Calu3 (cell line): ENCODE measurements around the gene IP6K1. TPM values are rescaled to one million over a fixed set of nuclear protein-coding genes. Genes with fewer than 3 reads are reported as not detected.
"Not testable (repeated sequence)": the region's sequence is repeated elsewhere in the genome, so short reads cannot be mapped to it uniquely, and the experiment has no call there.

Experiments used
- Bru-seq: library from RNA; stranded (reverse); fragments of 400-500 nt; gene quantifications from one replicate; lab custom pipeline; 2021; lab: Mats Ljungman, UMichigan
- BruChase-seq, 2 experiments: library from RNA; stranded (reverse); fragments of 400-500 nt; gene quantifications; one replicate each; lab custom pipeline; 2021; lab: Mats Ljungman, UMichigan
- BruUV-seq: library from RNA; stranded (reverse); fragments of 400-500 nt; replicated peaks from 2 replicates; lab custom pipeline; 2021; lab: Mats Ljungman, UMichigan
- CTCF ChIA-PET: fragments of 300-600 bp; sonication (Branson Sonifier 250); formaldehyde crosslinking; loops from one replicate; lab custom pipeline; 2022; ENCODE audit warnings: antibody characterized with exemption; lab: Charles Lee
- DNase-seq: peaks from one replicate; pipeline ENCODE4 v3.0.0; 2022
- H3K27ac Mint-ChIP-seq: one replicate; pipeline ENCODE4 v1.8.0; 2022; ENCODE audit warnings: mixed read lengths; ENCODE audit not compliant: unreplicated experiment
- H3K27me3 Mint-ChIP-seq: one replicate; pipeline ENCODE4 v1.8.0; 2022; ENCODE audit warnings: mixed read lengths; ENCODE audit not compliant: unreplicated experiment
- H3K36me3 Mint-ChIP-seq: one replicate; pipeline ENCODE4 v1.8.0; 2022; ENCODE audit warnings: mild to moderate bottlenecking, moderate library complexity, mixed read lengths; ENCODE audit not compliant: insufficient read depth, unreplicated experiment
- H3K4me1 Mint-ChIP-seq: one replicate; pipeline ENCODE4 v1.8.0; 2022; ENCODE audit warnings: mild to moderate bottlenecking, low read depth, mixed read lengths; ENCODE audit not compliant: unreplicated experiment
- H3K4me3 Mint-ChIP-seq: one replicate; pipeline ENCODE4 v1.8.0; 2022; ENCODE audit warnings: mild to moderate bottlenecking, low read depth, moderate library complexity, mixed read lengths; ENCODE audit not compliant: unreplicated experiment
- H3K9me3 Mint-ChIP-seq: one replicate; pipeline ENCODE4 v1.8.0; 2022; ENCODE audit warnings: low read depth, mixed read lengths; ENCODE audit not compliant: unreplicated experiment
- CTCF ChIP-seq: fragments of 200-600 bp; IDR thresholded peaks from one replicate; pipeline ENCODE4 v1.8.0; 2022; ENCODE audit warnings: antibody characterized with exemption; ENCODE audit not compliant: unreplicated experiment
- intact Hi-C: fragments of 100-400 bp; cut with micrococcal nuclease; formaldehyde crosslinking; loops from one replicate; pipeline ENCODE4 v1.10.0; 2022; ENCODE audit not compliant: unreplicated experiment
- long read RNA-seq: library from polyadenylated mRNA; stranded (forward); transcript quantifications from one replicate; pipeline ENCODE4 v2.0.0, GENCODE V29; 2022
- total RNA-seq: library from RNA; stranded (reverse); gene quantifications from 2 replicates; pipeline ENCODE4 v1.2.3, GENCODE V29; 2022

IP6K1 gene
- total RNA-seq (30.3 and 31.8 TPM in 2 replicates), Bru-seq, nascent RNA (percentile 72 among the genes with signal in this experiment), BruChase-seq, experiment 1, labeled RNA remaining after a 6-hour chase (percentile 78 among the genes with signal in this experiment), BruChase-seq, experiment 2, labeled RNA remaining after a 2-hour chase (percentile 78 among the genes with signal in this experiment)
- long read RNA-seq, full-length matches to known transcripts, result 5 of 15 reads
- long read RNA-seq, partial matches to known transcripts, result 2 of 15 reads
- long read RNA-seq, other reads (novel, unspliced or antisense), result 8 of 15 reads

GRCh38 chr3:49786357-49787181 is at the start of gene IP6K1:
IP6K1 (minus strand) TSS chr3:49786542; CDS start chr3:49748040, 38,502 bp downstream.
- peaks cover 39% of the 10 kb centered on the region for H3K36me3 Mint-ChIP-seq
- H3K9me3 Mint-ChIP-seq, result peaks cover 2% of the 10 kb centered on the region
- TF ChIP-seq CTCF, result no peak
- no peaks in the 10 kb centered on the region for H3K4me1 Mint-ChIP-seq
- DNase-seq, result peak; percentile 99
- peak within 1 kb of the TSS; percentile 88 for H3K27ac Mint-ChIP-seq
- H3K27me3 Mint-ChIP-seq, result peaks cover 13% of the 10 kb centered on the region
- BruUV-seq, result TSS peak; percentile 98
- CTCF ChIA-PET, result interaction anchor here (0.5 to 1.0 kb wide), 8 partner anchors 12 to 454 kb away, joined by 3 to 5 read pairs (median 3); partner anchors contain the start of gene MON1A
- H3K4me3 Mint-ChIP-seq, result peak within 1 kb of the TSS; percentile 79
- intact Hi-C loops, result no loop called here

DNA sequence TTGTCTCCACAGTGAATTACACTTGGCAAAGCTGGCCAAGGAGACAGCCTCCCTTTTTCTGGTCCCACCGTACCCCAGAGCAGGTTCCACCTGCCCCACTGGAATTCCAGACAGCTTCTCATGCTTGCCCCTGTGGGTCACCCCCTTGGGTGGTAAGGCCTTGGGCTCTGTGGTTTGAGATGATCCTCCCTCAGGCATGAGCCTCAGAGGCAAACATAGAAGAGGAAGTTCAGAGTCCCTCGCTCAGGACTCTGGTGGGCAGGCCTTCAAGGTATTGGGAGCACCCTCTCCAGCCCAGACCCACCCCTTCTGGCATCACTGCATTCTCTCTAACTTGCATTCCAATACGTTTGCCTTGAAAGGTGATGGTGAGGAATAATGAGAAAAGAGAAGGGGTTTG is 45.0 kb upstream of the IP6K1 start:
- no TSS peak for BruUV-seq
- no peaks in the 10 kb centered on the region for H3K4me1 Mint-ChIP-seq
- intact Hi-C loops, result no loop called here
- CTCF ChIA-PET, result interaction anchor here (1.2 kb wide), 1 partner anchor 18 kb away, joined by 3 read pairs; the partner anchor contains the start of gene UBA7
- H3K36me3 Mint-ChIP-seq, result no peaks in the 10 kb centered on the region
- H3K27me3 Mint-ChIP-seq, result no peaks in the 10 kb centered on the region
- no peak for DNase-seq
- no peak for TF ChIP-seq CTCF
- H3K27ac Mint-ChIP-seq, result no peak overlapping the region
- no peaks in the 10 kb centered on the region for H3K9me3 Mint-ChIP-seq
- no peak overlapping the region for H3K4me3 Mint-ChIP-seq

DNA sequence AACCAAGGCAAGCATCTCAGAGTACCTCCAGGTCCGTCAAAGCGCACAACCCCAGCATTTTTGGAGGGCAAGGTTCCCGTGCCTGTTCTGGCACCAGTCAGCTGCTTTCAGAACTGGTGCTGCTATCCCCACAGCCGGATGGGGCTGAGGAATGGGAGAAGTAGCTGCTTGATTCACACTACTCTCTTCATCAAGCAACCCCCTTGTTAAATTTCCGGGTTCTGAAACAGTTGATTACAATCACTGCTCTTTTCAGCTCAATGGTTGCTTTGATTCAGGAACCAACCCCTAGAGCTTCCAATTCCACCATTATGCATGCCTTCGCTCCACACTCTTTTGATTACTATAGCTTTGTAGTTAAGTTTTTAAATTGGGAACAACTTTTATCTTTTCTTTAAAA is 39.7 kb upstream of the IP6K1 start:
- no peak for DNase-seq
- Mint-ChIP-seq H3K9me3 (no peaks in the 10 kb centered on the region), H3K27ac (no peak overlapping the region), H3K27me3 (no peaks in the 10 kb centered on the region), H3K36me3 (no peaks in the 10 kb centered on the region), H3K4me1 (no peaks in the 10 kb centered on the region), H3K4me3 (no peak overlapping the region)
- CTCF ChIA-PET, result interaction anchor here (0.7 to 1.1 kb wide), 2 partner anchors 23 to 143 kb away, joined by 4 read pairs; partner anchors contain the start of gene INKA1
- TF ChIP-seq CTCF, result no peak
- BruUV-seq, result no TSS peak
- intact Hi-C loops, result no loop called here

DNA sequence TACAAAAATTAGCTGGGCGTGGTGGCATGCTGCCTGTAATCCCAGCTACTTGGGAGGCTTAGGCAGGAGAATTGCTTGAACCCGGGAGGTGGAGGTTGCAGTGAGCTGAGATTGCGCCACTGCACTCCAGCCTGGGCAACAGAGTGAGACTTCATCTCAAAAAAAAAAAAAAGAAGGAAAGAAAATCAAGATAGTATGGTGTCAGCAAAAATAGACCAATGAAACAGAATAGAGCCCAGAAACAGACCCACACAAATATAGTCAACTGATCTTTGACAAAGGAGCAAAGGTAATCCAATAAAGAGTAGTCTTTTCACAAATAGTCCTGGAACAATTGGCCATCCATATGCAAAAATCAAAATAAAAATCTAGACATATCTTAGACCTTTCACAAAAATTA is 36.8 kb upstream of the IP6K1 start:
- H3K9me3 Mint-ChIP-seq, DNase-seq, H3K4me1 Mint-ChIP-seq, H3K36me3 Mint-ChIP-seq, H3K27me3 Mint-ChIP-seq, intact Hi-C loops, CTCF ChIA-PET, BruUV-seq, H3K27ac Mint-ChIP-seq, H3K4me3 Mint-ChIP-seq: not testable (repeated sequence)
